ENCODE results near the gene LSAMP.

DNA sequence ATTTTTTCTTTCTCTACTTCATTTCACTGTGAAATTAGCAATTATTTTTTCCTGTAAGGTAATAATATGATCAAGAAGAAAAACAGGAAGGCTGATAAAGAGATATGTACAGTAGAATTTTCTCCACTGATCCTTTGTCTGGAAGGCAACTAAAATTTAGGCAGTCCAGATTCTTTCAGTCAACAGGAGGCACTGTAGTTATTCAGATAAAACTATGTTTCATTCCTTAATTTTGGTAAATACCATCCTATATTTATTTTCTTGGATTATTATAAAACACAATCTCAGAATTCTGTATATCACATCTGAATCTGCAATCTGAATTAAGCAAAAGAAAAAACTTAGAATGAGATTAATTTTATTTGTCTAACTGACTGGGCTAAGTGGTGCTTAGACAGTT lies 343.2 kb downstream of the LSAMP start:
- no peak for TF ChIP-seq POLR2A (IDR thresholded peaks at IDR 0.05; ENCODE audit: low read depth)
- TF ChIP-seq, protein P1, sequence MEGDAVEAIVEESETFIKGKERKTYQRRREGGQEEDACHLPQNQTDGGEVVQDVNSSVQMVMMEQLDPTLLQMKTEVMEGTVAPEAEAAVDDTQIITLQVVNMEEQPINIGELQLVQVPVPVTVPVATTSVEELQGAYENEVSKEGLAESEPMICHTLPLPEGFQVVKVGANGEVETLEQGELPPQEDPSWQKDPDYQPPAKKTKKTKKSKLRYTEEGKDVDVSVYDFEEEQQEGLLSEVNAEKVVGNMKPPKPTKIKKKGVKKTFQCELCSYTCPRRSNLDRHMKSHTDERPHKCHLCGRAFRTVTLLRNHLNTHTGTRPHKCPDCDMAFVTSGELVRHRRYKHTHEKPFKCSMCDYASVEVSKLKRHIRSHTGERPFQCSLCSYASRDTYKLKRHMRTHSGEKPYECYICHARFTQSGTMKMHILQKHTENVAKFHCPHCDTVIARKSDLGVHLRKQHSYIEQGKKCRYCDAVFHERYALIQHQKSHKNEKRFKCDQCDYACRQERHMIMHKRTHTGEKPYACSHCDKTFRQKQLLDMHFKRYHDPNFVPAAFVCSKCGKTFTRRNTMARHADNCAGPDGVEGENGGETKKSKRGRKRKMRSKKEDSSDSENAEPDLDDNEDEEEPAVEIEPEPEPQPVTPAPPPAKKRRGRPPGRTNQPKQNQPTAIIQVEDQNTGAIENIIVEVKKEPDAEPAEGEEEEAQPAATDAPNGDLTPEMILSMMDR (IDR thresholded peaks at IDR 0.05), result peak in 1 of 3 experiments; percentile 6
- TF ChIP-seq POLR2AphosphoS5 (IDR thresholded peaks at IDR 0.05), result no peak
- no peak for TF ChIP-seq EP300 (IDR thresholded peaks at IDR 0.05)

Data from esophagus muscularis mucosa (tissue), 4 donors.